Lower leg skin (tissue), 4 donors: ENCODE results near the gene ENOX1. TPM values are rescaled to one million over a fixed set of nuclear protein-coding genes. Genes with fewer than 3 reads are reported as not detected.

ENCODE experiments used
- DNase-seq, 2 donors: peaks; one replicate each; pipeline ENCODE4 v3.0.0-alpha.2; 2019; ENCODE audit warnings: low spot score in 2 of 2
- H3K4me3 ChIP-seq: fragments of 200-600 bp; sonication (generic); 2 replicates; pipeline ENCODE4 v1.5.1; 2017; ENCODE audit warnings: mild to moderate bottlenecking, low read depth; ENCODE audit not compliant: poor library complexity, severe bottlenecking
- CTCF ChIP-seq, 3 donors: fragments of 450-650 bp; IDR thresholded peaks; one replicate each; pipeline ENCODE4 v1.5.1; 2016; ENCODE audit warnings: antibody characterized with exemption in 3 of 3, mild to moderate bottlenecking in 3 of 3, moderate library complexity in 2 of 3
- POLR2A ChIP-seq, 2 donors: fragments of 450-650 bp; IDR thresholded peaks; one replicate each; pipeline ENCODE4 v1.6.1; 2016 to 2017; ENCODE audit warnings: antibody characterized with exemption in 2 of 2, mild to moderate bottlenecking in 1 of 2, moderate library complexity in 1 of 2
- WGBS, 2 donors: methylation state at CpG; one replicate each; pipeline ENCODE4 v1.1.5; 2018; 5-methylcytosine and 5-hydroxymethylcytosine counted together
- intact Hi-C: fragments of 100-400 bp; cut with DNase I; formaldehyde crosslinking; loops from one replicate; pipeline ENCODE4 v1.15.0; 2023; ENCODE audit warnings: low total_unique reads
- total RNA-seq, 4 donors: library from RNA; depleted of rRNA; stranded (reverse); fragments of >200 nt; gene quantifications; one replicate each; pipeline ENCODE4 v1.1.0, GENCODE V29; 2016

ENOX1 gene
- total RNA-seq, 4 donors from 2014 or later, result 0.11 to 0.52 (median 0.30) TPM

GRCh38 chr13:43297967-43298678 lies 488.6 kb downstream of the ENOX1 start:
- H3K4me3 ChIP-seq, result no peak overlapping the region
- intact Hi-C loops, result no loop called here
- TF ChIP-seq POLR2A (IDR thresholded peaks at IDR 0.05) (no peak), CTCF (IDR thresholded peaks at IDR 0.05) (no peak)
- DNase-seq, result no peak
- WGBS, 2 donors, result 49 to 54% methylated on average over 6 of the region's 6 CpGs

GRCh38 chr13:43295825-43296564 lies 490.8 kb downstream of the ENOX1 start:
- no peak for TF ChIP-seq POLR2A (IDR thresholded peaks at IDR 0.05)
- no peak for TF ChIP-seq CTCF (IDR thresholded peaks at IDR 0.05)
- intact Hi-C loops, result no loop called here
- WGBS, 2 donors, result 68 to 73% methylated on average over 5 of the region's 5 CpGs
- no peak for DNase-seq
- H3K4me3 ChIP-seq, result no peak overlapping the region

- DNase-seq, result no peak
- whole genome bisulfite sequencing, 2 donors, result 74 to 83% methylated on average over 2 of the region's 2 CpGs
- H3K4me3 ChIP-seq, result no peak overlapping the region
- TF ChIP-seq POLR2A (IDR thresholded peaks at IDR 0.05) (no peak), CTCF (IDR thresholded peaks at IDR 0.05) (no peak)
- intact Hi-C loops, result no loop called here
These were observed 491.5 kb downstream of the ENOX1 start for GRCh38 chr13:43295321-43295720.

- no peak for TF ChIP-seq CTCF (IDR thresholded peaks at IDR 0.05)
- no peak for TF ChIP-seq POLR2A (IDR thresholded peaks at IDR 0.05)
- DNase-seq, result no peak
- WGBS, 2 donors, result 90 to 92% methylated on average over 4 of the region's 4 CpGs
- H3K4me3 ChIP-seq, result no peak overlapping the region
- intact Hi-C loops, result no loop called here
These were observed 492.4 kb downstream of the ENOX1 start for GRCh38 chr13:43294412-43294811.

- 87 to 94% methylated on average over 3 of the region's 3 CpGs for WGBS, 2 donors
- no peak for TF ChIP-seq CTCF (IDR thresholded peaks at IDR 0.05)
- TF ChIP-seq POLR2A (IDR thresholded peaks at IDR 0.05), result no peak
- intact Hi-C loops, result no loop called here
These were observed 492.8 kb downstream of the ENOX1 start for GRCh38 chr13:43293986-43294385.

More at GRCh38 chr13:43293986-43294385, 492.8 kb downstream of the ENOX1 start:
- DNase-seq, result no peak
- H3K4me3 ChIP-seq, result no peak overlapping the region
